ENCODE measurements around the gene PCDHGA4. TPM values are rescaled to one million over a fixed set of nuclear protein-coding genes. Genes with fewer than 3 reads are reported as not detected.
"Not testable (repeated sequence)": the region's sequence is repeated elsewhere in the genome, so short reads cannot be mapped to it uniquely, and the experiment has no call there.

The PCDHGA4 gene
- polyA plus RNA-seq, 2 of the 4 experiments (the other 2 are of a cell fraction) = 0.13 to 0.48 TPM

DNA sequence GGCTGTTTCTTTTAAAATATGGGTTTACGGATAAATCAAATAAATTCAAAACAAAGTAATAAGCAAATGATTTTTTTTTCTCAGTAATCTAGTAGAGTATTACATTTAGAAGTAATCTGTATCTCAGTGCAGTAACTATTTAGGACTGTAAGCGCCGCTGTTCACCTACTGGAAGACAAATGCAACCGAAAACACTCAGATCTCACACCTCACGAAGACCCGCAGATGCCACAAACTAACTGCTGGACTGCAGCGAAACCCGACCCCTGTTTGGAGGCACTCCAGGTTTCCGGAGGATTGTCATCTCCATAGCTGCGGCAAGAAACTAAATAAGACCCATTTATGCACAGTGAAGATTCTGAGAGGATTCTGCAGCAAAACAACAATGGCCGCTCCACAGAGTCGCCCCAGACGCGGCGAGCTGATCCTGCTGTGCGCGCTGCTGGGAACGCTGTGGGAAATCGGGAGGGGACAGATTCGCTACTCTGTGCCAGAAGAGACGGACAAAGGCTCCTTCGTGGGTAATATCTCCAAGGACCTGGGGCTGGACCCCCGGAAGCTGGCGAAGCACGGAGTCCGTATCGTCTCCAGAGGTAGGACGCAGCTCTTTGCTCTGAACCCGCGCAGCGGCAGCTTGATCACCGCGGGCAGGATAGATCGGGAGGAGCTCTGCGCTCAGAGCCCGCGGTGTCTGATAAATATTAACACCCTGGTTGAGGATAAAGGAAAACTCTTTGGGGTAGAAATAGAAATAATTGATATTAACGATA, 37.8 kb downstream of the PCDHGA4 start, which contains the start of gene PCDHGA8:
TSS of gene PCDHGA8 (plus strand) at position 205 of the 770 bp plus-strand sequence. CDS start at position 386, 181 bp downstream.
- DNase-seq (ENCODE audit: low read depth in 1 of 2, low spot score in 1 of 2) (peak in 1 of 2 experiments; percentile 27), ATAC-seq (no peak), FAIRE-seq (no peak)
- no peak within 1 kb of the TSS for H3K4me3 ChIP-seq
- H3K9me3 ChIP-seq = peaks cover 68% of the 10 kb centered on the region
- no peak within 1 kb of the TSS for H3K27ac ChIP-seq
- no peaks in the 10 kb centered on the region for H3K4me1 ChIP-seq
- ChIA-PET CTCF (interaction anchor here (0.9 to 2.1 kb wide), 6 partner anchors 22 to 193 kb away, joined by 3 to 5 read pairs (median 4); partner anchors contain the start of genes PCDHB11, PCDHGB1 and PCDHGB3), POLR2A (no interaction called here)
- TF ChIP-seq RAD21 (conservative IDR thresholded peaks at IDR 0.05 in 1 of 2, IDR thresholded peaks at IDR 0.05 in 1 of 2) = peak in 1 of 2 experiments; percentile 22; a peak in 1 of 5 replicates
- TF ChIP-seq, protein P1, sequence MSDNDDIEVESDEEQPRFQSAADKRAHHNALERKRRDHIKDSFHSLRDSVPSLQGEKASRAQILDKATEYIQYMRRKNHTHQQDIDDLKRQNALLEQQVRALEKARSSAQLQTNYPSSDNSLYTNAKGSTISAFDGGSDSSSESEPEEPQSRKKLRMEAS (IDR thresholded peaks at IDR 0.05) = peak; percentile 31; the same call in 1 of the 2 replicates
- TF ChIP-seq RARB (CRISPR knock-in tag; IDR thresholded peaks at IDR 0.05) = no peak
- 81% methylated on average over 34 of the region's 38 CpGs for WGBS (ENCODE audit: missing lambda C conversion rate)
- H3K4me2 ChIP-seq = no peak within 1 kb of the TSS

DNA sequence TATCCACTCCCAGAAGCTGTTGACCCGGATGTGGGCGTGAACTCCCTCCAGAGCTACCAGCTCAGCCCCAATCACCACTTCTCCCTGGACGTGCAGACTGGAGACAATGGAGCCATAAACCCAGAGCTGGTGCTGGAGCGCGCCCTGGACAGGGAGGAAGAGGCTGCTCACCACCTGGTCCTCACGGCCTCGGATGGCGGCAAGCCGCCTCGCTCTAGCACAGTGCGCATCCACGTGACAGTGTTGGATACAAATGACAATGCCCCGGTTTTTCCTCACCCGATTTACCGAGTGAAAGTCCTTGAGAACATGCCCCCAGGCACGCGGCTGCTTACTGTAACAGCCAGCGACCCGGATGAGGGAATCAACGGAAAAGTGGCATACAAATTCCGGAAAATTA, 38.4 kb downstream of the PCDHGA4 start:
- ATAC-seq = no peak
- no peaks in the 10 kb centered on the region for H3K4me1 ChIP-seq
- CTCF ChIA-PET = interaction anchor here (0.9 to 1.5 kb wide), 5 partner anchors 10 to 165 kb away, joined by 3 to 5 read pairs (median 4); partner anchors contain the start of genes PCDHGA7, PCDHGB1 and PCDHGB3
- H3K4me2 ChIP-seq = no peak overlapping the region
- no peak for DNase-seq (ENCODE audit: low read depth in 1 of 2, low spot score in 1 of 2)
- H3K9me3 ChIP-seq = peaks cover 67% of the 10 kb centered on the region
- TF ChIP-seq, protein P2, sequence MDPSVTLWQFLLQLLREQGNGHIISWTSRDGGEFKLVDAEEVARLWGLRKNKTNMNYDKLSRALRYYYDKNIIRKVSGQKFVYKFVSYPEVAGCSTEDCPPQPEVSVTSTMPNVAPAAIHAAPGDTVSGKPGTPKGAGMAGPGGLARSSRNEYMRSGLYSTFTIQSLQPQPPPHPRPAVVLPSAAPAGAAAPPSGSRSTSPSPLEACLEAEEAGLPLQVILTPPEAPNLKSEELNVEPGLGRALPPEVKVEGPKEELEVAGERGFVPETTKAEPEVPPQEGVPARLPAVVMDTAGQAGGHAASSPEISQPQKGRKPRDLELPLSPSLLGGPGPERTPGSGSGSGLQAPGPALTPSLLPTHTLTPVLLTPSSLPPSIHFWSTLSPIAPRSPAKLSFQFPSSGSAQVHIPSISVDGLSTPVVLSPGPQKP (IDR thresholded peaks at IDR 0.05; ENCODE audit: low read depth, low read length) = no peak
- TF ChIP-seq RAD21 (conservative IDR thresholded peaks at IDR 0.05 in 1 of 2, IDR thresholded peaks at IDR 0.05 in 1 of 2) = no peak
- TF ChIP-seq, protein P3, sequence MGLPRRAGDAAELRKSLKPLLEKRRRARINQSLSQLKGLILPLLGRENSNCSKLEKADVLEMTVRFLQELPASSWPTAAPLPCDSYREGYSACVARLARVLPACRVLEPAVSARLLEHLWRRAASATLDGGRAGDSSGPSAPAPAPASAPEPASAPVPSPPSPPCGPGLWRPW (IDR thresholded peaks at IDR 0.05) = no peak
- no peak for TF ChIP-seq NFE2L2 (conservative IDR thresholded peaks at IDR 0.05; ENCODE audit: low read length)
- no peak for TF ChIP-seq MYC (IDR thresholded peaks at IDR 0.05; ENCODE audit: borderline replicate concordance, low read length)
- no peak for TF ChIP-seq ZC3H11A (IDR thresholded peaks at IDR 0.05)
- TF ChIP-seq KDM5A (IDR thresholded peaks at IDR 0.05) = no peak
- no peak for TF ChIP-seq ESRRA (IDR thresholded peaks at IDR 0.05; ENCODE audit: borderline replicate concordance, low read length)
- POLR2A ChIA-PET = no interaction called here
- H3K27ac ChIP-seq = no peak overlapping the region
- H3K4me3 ChIP-seq = no peak overlapping the region
- FAIRE-seq = no peak
- 72% methylated on average over 20 of the region's 21 CpGs for WGBS (ENCODE audit: missing lambda C conversion rate)

DNA sequence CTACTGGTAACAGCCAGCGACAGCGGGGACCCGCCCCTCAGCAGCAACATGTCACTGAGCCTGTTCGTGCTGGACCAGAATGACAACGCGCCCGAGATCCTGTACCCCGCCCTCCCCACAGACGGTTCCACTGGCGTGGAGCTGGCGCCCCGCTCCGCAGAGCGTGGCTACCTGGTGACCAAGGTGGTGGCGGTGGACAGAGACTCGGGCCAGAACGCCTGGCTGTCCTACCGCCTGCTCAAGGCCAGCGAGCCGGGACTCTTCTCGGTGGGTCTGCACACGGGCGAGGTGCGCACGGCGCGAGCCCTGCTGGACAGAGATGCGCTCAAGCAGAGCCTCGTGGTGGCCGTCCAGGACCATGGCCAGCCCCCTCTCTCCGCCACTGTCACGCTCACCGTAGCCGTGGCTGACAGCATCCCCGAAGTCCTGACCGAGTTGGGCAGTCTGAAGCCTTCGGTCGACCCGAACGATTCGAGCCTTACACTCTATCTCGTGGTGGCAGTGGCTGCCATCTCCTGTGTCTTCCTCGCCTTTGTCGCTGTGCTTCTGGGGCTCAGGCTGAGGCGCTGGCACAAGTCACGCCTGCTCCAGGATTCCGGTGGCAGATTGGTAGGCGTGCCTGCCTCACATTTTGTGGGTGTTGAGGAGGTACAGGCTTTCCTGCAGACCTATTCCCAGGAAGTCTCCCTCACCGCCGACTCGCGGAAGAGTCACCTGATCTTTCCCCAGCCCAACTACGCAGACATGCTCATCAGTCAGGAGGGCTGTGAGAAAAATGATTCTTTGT, 39.8 kb downstream of the PCDHGA4 start:
- POLR2A ChIA-PET; H3K4me2 ChIP-seq; H3K4me1 ChIP-seq; H3K27ac ChIP-seq; ATAC-seq; H3K4me3 ChIP-seq; DNase-seq (ENCODE audit: low read depth in 1 of 2, low spot score in 1 of 2); FAIRE-seq: not testable (repeated sequence)
- H3K9me3 ChIP-seq = peaks cover 70% of the 10 kb centered on the region
- CTCF ChIA-PET = interaction anchor here (1.1 to 1.9 kb wide), 3 partner anchors 12 to 310 kb away, joined by 3 to 4 read pairs (median 3); partner anchors contain the start of genes PCDHGA7 and PCDHGB7
- WGBS (ENCODE audit: missing lambda C conversion rate) = 82% methylated on average over 26 of the region's 53 CpGs

DNA sequence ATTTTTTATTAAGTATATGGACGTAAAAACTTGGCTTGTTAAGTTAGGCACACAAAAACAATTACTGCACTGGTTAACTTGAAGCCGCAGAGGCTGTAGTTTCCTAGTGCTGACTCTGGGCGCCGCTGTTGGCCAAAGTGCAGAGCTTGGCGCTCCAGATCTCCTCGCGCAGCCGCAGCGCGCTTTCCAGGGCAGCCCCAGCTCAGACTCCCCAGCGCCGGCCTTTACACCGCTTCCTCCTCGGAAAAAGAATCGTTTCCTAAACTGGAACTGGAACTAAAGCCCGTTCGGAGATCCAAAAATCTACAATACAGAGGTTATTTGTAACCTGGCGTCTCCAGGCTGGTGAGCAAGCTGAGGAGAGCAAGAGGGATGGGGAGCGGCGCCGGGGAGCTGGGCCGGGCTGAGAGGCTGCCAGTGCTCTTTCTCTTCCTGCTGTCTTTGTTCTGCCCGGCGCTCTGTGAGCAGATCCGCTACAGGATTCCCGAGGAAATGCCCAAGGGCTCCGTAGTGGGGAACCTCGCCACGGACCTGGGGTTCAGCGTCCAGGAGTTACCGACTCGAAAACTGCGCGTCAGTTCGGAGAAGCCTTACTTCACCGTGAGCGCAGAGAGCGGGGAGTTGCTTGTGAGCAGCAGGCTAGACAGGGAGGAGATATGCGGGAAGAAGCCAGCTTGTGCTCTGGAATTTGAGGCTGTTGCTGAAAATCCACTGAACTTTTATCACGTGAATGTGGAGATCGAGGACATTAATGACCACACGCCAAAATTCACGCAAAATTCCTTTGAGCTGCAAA, 43.1 kb downstream of the PCDHGA4 start, which contains the start of gene PCDHGB5:
TSS of gene PCDHGB5 (plus strand) at position 192 of the 796 bp plus-strand sequence. CDS start at position 373, 181 bp downstream.
- DNase-seq (ENCODE audit: low read depth in 1 of 2, low spot score in 1 of 2) (peak in 1 of 2 experiments; percentile 69), ATAC-seq (peak; percentile 87 to 98), FAIRE-seq (peak; percentile 28)
- 38% methylated on average over 26 of the region's 43 CpGs for WGBS (ENCODE audit: missing lambda C conversion rate)
- H3K4me2 ChIP-seq = peak within 1 kb of the TSS; percentile 34; the same call in 1 of the 3 replicates
- H3K4me3 ChIP-seq, POLR2A ChIA-PET, H3K4me1 ChIP-seq: not testable (repeated sequence)
- TF ChIP-seq, protein P4, sequence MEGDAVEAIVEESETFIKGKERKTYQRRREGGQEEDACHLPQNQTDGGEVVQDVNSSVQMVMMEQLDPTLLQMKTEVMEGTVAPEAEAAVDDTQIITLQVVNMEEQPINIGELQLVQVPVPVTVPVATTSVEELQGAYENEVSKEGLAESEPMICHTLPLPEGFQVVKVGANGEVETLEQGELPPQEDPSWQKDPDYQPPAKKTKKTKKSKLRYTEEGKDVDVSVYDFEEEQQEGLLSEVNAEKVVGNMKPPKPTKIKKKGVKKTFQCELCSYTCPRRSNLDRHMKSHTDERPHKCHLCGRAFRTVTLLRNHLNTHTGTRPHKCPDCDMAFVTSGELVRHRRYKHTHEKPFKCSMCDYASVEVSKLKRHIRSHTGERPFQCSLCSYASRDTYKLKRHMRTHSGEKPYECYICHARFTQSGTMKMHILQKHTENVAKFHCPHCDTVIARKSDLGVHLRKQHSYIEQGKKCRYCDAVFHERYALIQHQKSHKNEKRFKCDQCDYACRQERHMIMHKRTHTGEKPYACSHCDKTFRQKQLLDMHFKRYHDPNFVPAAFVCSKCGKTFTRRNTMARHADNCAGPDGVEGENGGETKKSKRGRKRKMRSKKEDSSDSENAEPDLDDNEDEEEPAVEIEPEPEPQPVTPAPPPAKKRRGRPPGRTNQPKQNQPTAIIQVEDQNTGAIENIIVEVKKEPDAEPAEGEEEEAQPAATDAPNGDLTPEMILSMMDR (IDR thresholded peaks at IDR 0.05) = peak; percentile 44
- TF ChIP-seq RAD21 (conservative IDR thresholded peaks at IDR 0.05 in 1 of 2, IDR thresholded peaks at IDR 0.05 in 1 of 2) (peak; percentile 62), SMC3 (IDR thresholded peaks at IDR 0.05) (0 out of 3 replicates have a peak, but pooled peaks have one; percentile 28)
- H3K27ac ChIP-seq = peak within 1 kb of the TSS in 1 of 2 experiments; percentile 58; a peak in 1 of 6 replicates
- CTCF ChIA-PET = interaction anchor here (0.5 to 3.5 kb wide), 21 partner anchors 15 to 303 kb away, joined by 3 to 28 read pairs (median 5); partner anchors contain the start of genes PCDHB2, PCDHGA1, PCDHGA10 and PCDHGA7
- H3K9me3 ChIP-seq = peaks cover 69% of the 10 kb centered on the region
